ENCODE results near the gene ADGRE1. TPM values are rescaled to one million over a fixed set of nuclear protein-coding genes. Genes with fewer than 3 reads are reported as not detected.

ADGRE1 gene
- total and polyA plus RNA-seq, 2 experiments from 2014 or later: not detected

DNA sequence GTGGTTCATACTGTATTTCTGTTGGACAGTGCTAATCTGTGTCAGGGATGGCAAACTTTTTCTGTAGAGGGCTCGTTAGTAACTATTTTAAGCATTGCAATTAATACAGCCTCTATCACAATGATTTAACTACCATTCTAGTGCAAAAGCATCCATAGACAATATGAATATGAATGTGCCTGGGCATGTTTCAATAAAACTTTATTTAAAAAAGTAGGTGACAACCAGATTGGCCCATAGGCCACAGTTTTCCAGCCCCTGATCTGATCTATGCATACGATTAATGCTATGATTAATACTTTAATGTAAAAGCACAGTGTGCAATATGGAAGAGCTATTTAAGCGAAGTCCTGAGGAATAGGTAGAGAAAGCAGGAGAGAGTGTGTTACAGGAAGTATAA is 29.6 kb downstream of the ADGRE1 start:
- H3K27me3 ChIP-seq (ENCODE audit: insufficient read depth): no peaks in the 10 kb centered on the region
- no peaks in the 10 kb centered on the region for H3K4me1 Mint-ChIP-seq
- no peak overlapping the region for H3K4me3 Mint-ChIP-seq
- no peaks in the 10 kb centered on the region; the same call in 1 of the 2 replicates for H3K36me3 ChIP-seq (ENCODE audit: insufficient read depth)
- TF ChIP-seq REST (IDR thresholded peaks at IDR 0.05; ENCODE audit: unreplicated experiment): no peak
- TF ChIP-seq ZNF114 (CRISPR knock-in tag; IDR thresholded peaks at IDR 0.05): no peak
- TF ChIP-seq, protein P1, sequence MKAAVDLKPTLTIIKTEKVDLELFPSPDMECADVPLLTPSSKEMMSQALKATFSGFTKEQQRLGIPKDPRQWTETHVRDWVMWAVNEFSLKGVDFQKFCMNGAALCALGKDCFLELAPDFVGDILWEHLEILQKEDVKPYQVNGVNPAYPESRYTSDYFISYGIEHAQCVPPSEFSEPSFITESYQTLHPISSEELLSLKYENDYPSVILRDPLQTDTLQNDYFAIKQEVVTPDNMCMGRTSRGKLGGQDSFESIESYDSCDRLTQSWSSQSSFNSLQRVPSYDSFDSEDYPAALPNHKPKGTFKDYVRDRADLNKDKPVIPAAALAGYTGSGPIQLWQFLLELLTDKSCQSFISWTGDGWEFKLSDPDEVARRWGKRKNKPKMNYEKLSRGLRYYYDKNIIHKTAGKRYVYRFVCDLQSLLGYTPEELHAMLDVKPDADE (IDR thresholded peaks at IDR 0.05): no peak
- no peak for TF ChIP-seq EZH2phosphoT487 (IDR thresholded peaks at IDR 0.05; ENCODE audit: unreplicated experiment)
- TF ChIP-seq NANOG (IDR thresholded peaks at IDR 0.05; ENCODE audit: borderline replicate concordance): no peak
- no peak for ATAC-seq
- H3F3A ChIP-seq (replicated peaks; ENCODE audit: low read depth): no peaks in the 10 kb centered on the region
- H3K9me3 Mint-ChIP-seq: peaks cover 95% of the 10 kb centered on the region
- DNase-seq (ENCODE audit: low spot score): no peak
- H2AFZ ChIP-seq: no peak overlapping the region
- no peaks in the 10 kb centered on the region for H4K20me1 ChIP-seq (replicated peaks; ENCODE audit: insufficient read depth)
- no peaks in the 10 kb centered on the region for H3K9me2 ChIP-seq (ENCODE audit: insufficient read depth)
- no peak overlapping the region for H3K27ac ChIP-seq (ENCODE audit: low read depth)
- H3K27me3 Mint-ChIP-seq (ENCODE audit: insufficient read depth, low read depth, poor library complexity): peaks cover 8% of the 10 kb centered on the region
- H3K4me3 ChIP-seq: no peak overlapping the region
- no peaks in the 10 kb centered on the region for H3K4me1 ChIP-seq (ENCODE audit: insufficient read depth)
- peaks cover 33% of the 10 kb centered on the region for H3K36me3 Mint-ChIP-seq (ENCODE audit: low read depth)
- no peaks in the 10 kb centered on the region for H3K79me2 ChIP-seq (replicated peaks; ENCODE audit: insufficient read depth)
- H3K4me2 ChIP-seq: no peak overlapping the region
- no peak overlapping the region for H3K27ac Mint-ChIP-seq

DNA sequence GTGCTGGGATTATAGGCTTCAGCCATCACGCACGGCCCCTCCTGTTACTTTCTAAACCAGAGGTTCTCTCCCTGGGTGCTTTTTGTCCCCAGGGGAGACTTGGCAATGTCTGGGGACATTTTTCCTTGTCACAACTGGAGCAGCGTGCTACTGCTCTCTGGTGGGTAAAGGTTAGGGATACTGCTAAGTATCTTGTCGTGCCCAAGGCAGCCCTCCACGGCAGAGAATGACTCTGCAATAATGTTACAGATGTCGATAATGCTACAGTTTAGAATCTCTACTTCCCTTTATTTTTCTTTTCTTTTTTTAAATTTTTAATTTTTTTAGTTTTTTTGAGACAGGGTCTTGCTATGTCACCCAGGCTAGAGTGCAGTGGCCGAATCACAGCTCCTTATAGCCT is 38.0 kb downstream of the ADGRE1 start:
- no peaks in the 10 kb centered on the region for H3K9me2 ChIP-seq (ENCODE audit: insufficient read depth)
- Mint-ChIP-seq H3K4me1 (no peaks in the 10 kb centered on the region), H3K9me3 (peaks cover 97% of the 10 kb centered on the region), H3K36me3 (ENCODE audit: low read depth) (peaks cover 41% of the 10 kb centered on the region), H3K27ac (no peak overlapping the region), H3K4me3 (no peak overlapping the region), H3K27me3 (ENCODE audit: insufficient read depth, low read depth, poor library complexity) (peaks cover 8% of the 10 kb centered on the region)
- ATAC-seq: no peak
- TF ChIP-seq CREB1 (CRISPR knock-in tag; IDR thresholded peaks at IDR 0.05; ENCODE audit: low read depth): no peak
- TF ChIP-seq STAT1 (IDR thresholded peaks at IDR 0.05; ENCODE audit: unreplicated experiment): no peak
- no peak for TF ChIP-seq EZH2 (IDR thresholded peaks at IDR 0.05; ENCODE audit: low read depth, unreplicated experiment)
- TF ChIP-seq REST (IDR thresholded peaks at IDR 0.05; ENCODE audit: unreplicated experiment): no peak
- TF ChIP-seq EZH2phosphoT487 (IDR thresholded peaks at IDR 0.05; ENCODE audit: unreplicated experiment): no peak
- no peak for TF ChIP-seq ZNF331 (CRISPR knock-in tag; IDR thresholded peaks at IDR 0.05; ENCODE audit: low read depth)
- TF ChIP-seq, protein P1 (IDR thresholded peaks at IDR 0.05): no peak
- TF ChIP-seq, protein P2, sequence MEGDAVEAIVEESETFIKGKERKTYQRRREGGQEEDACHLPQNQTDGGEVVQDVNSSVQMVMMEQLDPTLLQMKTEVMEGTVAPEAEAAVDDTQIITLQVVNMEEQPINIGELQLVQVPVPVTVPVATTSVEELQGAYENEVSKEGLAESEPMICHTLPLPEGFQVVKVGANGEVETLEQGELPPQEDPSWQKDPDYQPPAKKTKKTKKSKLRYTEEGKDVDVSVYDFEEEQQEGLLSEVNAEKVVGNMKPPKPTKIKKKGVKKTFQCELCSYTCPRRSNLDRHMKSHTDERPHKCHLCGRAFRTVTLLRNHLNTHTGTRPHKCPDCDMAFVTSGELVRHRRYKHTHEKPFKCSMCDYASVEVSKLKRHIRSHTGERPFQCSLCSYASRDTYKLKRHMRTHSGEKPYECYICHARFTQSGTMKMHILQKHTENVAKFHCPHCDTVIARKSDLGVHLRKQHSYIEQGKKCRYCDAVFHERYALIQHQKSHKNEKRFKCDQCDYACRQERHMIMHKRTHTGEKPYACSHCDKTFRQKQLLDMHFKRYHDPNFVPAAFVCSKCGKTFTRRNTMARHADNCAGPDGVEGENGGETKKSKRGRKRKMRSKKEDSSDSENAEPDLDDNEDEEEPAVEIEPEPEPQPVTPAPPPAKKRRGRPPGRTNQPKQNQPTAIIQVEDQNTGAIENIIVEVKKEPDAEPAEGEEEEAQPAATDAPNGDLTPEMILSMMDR (conservative IDR thresholded peaks at IDR 0.05; ENCODE audit: low read depth in 2 of 2): no peak
- no peak for TF ChIP-seq NANOG (IDR thresholded peaks at IDR 0.05; ENCODE audit: borderline replicate concordance)
- no peaks in the 10 kb centered on the region for H3F3A ChIP-seq (replicated peaks; ENCODE audit: low read depth)
- no peak overlapping the region for H3K4me2 ChIP-seq
- no peaks in the 10 kb centered on the region for H3K4me1 ChIP-seq (ENCODE audit: insufficient read depth)
- H3K27me3 ChIP-seq (ENCODE audit: insufficient read depth): no peaks in the 10 kb centered on the region
- no peak overlapping the region for H3K4me3 ChIP-seq
- no peak for DNase-seq (ENCODE audit: low spot score)
- no peaks in the 10 kb centered on the region; the same call in 1 of the 2 replicates for H3K36me3 ChIP-seq (ENCODE audit: insufficient read depth)
- H3K79me2 ChIP-seq (replicated peaks; ENCODE audit: insufficient read depth): no peaks in the 10 kb centered on the region
- H3K27ac ChIP-seq (ENCODE audit: low read depth): no peak overlapping the region
- no peaks in the 10 kb centered on the region for H4K20me1 ChIP-seq (replicated peaks; ENCODE audit: insufficient read depth)
- no peak overlapping the region for H2AFZ ChIP-seq

All from GM23338 (cell line).